ENCODE data around the gene SETSIP. TPM values are rescaled to one million over a fixed set of nuclear protein-coding genes. Genes with fewer than 3 reads are reported as not detected.

Gene SETSIP, protein sequence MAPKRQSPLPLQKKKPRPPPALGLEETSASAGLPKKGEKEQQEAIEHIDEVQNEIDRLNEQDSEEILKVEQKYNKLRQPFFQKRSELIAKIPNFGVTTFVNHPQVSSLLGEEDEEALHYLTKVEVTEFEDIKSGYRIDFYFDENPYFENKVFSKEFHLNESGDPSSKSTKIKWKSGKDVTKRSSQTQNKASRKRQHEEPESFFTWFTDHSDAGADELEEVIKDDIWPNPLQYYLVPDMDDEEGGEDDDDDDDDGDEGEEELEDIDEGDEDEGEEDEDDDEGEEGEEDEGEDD
- total RNA-seq (not detected in 2 replicates), polyA plus RNA-seq (not detected in 2 replicates)

DNA sequence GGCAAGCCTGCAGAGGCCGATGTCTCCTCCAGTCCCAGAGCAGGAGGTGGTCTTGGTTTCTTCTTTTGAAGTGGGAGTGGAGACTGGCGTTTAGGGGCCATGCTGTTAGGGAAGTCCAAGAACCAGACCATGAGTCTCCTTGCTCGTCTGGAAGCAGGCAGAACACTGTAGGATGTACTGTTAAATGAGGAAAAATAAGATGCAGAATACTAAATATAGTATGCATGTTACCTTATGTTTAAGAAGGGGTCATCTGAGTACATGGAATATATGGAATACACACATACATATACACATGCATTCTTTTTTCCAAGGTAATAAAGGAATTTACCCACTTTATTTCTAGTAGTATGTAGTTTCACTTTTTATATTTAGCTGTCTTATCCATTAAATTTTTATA lies at the start of gene SETSIP:
TSS of gene SETSIP (minus strand) at position 101 of the 400 bp plus-strand sequence. CDS start at position 101, 0 bp downstream.
- H3K36me3 ChIP-seq (replicated peaks; ENCODE audit: insufficient read depth, low read depth), result no peaks in the 10 kb centered on the region
- no peak within 1 kb of the TSS for H3K4me3 ChIP-seq
- no peaks in the 10 kb centered on the region for H3K9me3 ChIP-seq (ENCODE audit: low read depth)
- no peaks in the 10 kb centered on the region for H4K20me1 ChIP-seq (ENCODE audit: insufficient read depth, poor library complexity, severe bottlenecking)
- WGBS (ENCODE audit: low lambda C conversion rate, missing lambda C conversion rate), result 82% methylated on average over 3 of the region's 3 CpGs
- no peak for TF ChIP-seq EZH2 (IDR thresholded peaks at IDR 0.05; ENCODE audit: borderline replicate concordance)
- TF ChIP-seq EZH2phosphoT487 (IDR thresholded peaks at IDR 0.05; ENCODE audit: low read depth, severe bottlenecking, unreplicated experiment), result no peak
- TF ChIP-seq, protein P1, sequence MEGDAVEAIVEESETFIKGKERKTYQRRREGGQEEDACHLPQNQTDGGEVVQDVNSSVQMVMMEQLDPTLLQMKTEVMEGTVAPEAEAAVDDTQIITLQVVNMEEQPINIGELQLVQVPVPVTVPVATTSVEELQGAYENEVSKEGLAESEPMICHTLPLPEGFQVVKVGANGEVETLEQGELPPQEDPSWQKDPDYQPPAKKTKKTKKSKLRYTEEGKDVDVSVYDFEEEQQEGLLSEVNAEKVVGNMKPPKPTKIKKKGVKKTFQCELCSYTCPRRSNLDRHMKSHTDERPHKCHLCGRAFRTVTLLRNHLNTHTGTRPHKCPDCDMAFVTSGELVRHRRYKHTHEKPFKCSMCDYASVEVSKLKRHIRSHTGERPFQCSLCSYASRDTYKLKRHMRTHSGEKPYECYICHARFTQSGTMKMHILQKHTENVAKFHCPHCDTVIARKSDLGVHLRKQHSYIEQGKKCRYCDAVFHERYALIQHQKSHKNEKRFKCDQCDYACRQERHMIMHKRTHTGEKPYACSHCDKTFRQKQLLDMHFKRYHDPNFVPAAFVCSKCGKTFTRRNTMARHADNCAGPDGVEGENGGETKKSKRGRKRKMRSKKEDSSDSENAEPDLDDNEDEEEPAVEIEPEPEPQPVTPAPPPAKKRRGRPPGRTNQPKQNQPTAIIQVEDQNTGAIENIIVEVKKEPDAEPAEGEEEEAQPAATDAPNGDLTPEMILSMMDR (IDR thresholded peaks at IDR 0.05; ENCODE audit: poor library complexity), result no peak
- H3K27me3 ChIP-seq, result no peaks in the 10 kb centered on the region
- peaks cover 2% of the 10 kb centered on the region for H3K4me1 ChIP-seq (ENCODE audit: insufficient read depth)
- DNase-seq (ENCODE audit: low spot score), result no peak
- no peak within 1 kb of the TSS for H2AFZ ChIP-seq
- no peaks in the 10 kb centered on the region for H3K9me2 ChIP-seq (replicated peaks; ENCODE audit: insufficient read depth)
- H3K4me2 ChIP-seq, result no peak within 1 kb of the TSS
- no peak within 1 kb of the TSS for H3K27ac ChIP-seq
- no peaks in the 10 kb centered on the region for H3K79me2 ChIP-seq

DNA sequence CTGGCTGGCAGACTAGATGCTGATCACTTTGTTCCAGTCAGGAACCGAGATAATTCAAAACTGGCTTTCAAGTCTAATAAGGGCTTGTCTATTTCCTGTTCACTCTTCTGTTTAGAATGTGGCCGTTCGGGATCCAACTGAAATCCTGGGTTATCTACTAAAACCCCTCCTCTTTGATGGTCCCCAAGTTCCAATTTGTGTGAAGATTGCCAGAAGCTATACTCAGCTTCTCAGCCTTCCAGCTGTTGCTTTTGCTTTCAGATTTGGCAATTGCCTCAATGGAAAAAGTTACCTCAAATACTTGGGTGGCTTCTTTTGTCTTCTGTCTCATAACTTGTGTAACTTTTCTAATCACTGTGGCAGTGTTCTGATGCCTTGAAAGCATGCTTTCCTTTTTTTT lies 48.7 kb upstream of the SETSIP start:
- no peak overlapping the region for H2AFZ ChIP-seq
- H3K9me3 ChIP-seq (ENCODE audit: low read depth), result no peaks in the 10 kb centered on the region
- no peaks in the 10 kb centered on the region for H3K36me3 ChIP-seq (replicated peaks; ENCODE audit: insufficient read depth, low read depth)
- no peak overlapping the region for H3K27ac ChIP-seq
- 74% methylated on average over 3 of the region's 3 CpGs for WGBS (ENCODE audit: low lambda C conversion rate, missing lambda C conversion rate)
- H3K4me1 ChIP-seq (ENCODE audit: insufficient read depth), result no peaks in the 10 kb centered on the region
- no peaks in the 10 kb centered on the region for H3K9me2 ChIP-seq (replicated peaks; ENCODE audit: insufficient read depth)
- no peaks in the 10 kb centered on the region for H3K27me3 ChIP-seq
- H3K4me2 ChIP-seq, result no peak overlapping the region
- H3K79me2 ChIP-seq, result no peaks in the 10 kb centered on the region
- TF ChIP-seq EZH2 (IDR thresholded peaks at IDR 0.05; ENCODE audit: borderline replicate concordance), result no peak
- TF ChIP-seq, protein P1 (IDR thresholded peaks at IDR 0.05; ENCODE audit: poor library complexity), result no peak
- no peaks in the 10 kb centered on the region for H4K20me1 ChIP-seq (ENCODE audit: insufficient read depth, poor library complexity, severe bottlenecking)
- DNase-seq (ENCODE audit: low spot score), result no peak
- no peak overlapping the region for H3K4me3 ChIP-seq

DNA sequence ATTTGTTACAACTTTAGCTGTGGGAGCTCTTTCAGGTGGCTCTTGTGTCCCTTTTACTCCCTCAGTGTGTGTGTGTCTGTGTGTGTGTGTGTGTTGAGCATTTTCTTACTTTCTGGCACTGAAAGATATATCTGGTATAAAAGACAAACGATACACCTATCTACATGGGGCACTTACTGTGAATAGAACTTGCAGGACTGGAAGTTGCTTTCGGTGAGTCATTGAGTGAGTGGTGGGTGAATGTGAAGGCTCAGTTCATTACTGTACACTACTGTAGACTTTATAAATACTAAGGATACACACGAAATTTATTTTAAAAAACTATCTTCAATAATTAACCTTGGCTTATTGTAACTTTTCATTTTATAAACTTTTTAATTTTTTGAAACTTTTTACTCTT lies 43.6 kb upstream of the SETSIP start:
- no peaks in the 10 kb centered on the region for H4K20me1 ChIP-seq (ENCODE audit: insufficient read depth, poor library complexity, severe bottlenecking)
- H3K4me2 ChIP-seq, result no peak overlapping the region
- no peaks in the 10 kb centered on the region for H3K4me1 ChIP-seq (ENCODE audit: insufficient read depth)
- no peaks in the 10 kb centered on the region for H3K9me2 ChIP-seq (replicated peaks; ENCODE audit: insufficient read depth)
- no peaks in the 10 kb centered on the region for H3K36me3 ChIP-seq (replicated peaks; ENCODE audit: insufficient read depth, low read depth)
- no peaks in the 10 kb centered on the region for H3K27me3 ChIP-seq
- H2AFZ ChIP-seq, result no peak overlapping the region
- no peaks in the 10 kb centered on the region for H3K79me2 ChIP-seq
- TF ChIP-seq, protein P1 (IDR thresholded peaks at IDR 0.05; ENCODE audit: poor library complexity), result no peak
- TF ChIP-seq EZH2 (IDR thresholded peaks at IDR 0.05; ENCODE audit: borderline replicate concordance), result no peak
- TF ChIP-seq EZH2phosphoT487 (IDR thresholded peaks at IDR 0.05; ENCODE audit: low read depth, severe bottlenecking, unreplicated experiment), result no peak
- no peak overlapping the region for H3K4me3 ChIP-seq
- WGBS (ENCODE audit: low lambda C conversion rate, missing lambda C conversion rate), result 74% methylated on average over 3 of the region's 3 CpGs
- H3K27ac ChIP-seq, result no peak overlapping the region
- no peak for DNase-seq (ENCODE audit: low spot score)
- H3K9me3 ChIP-seq (ENCODE audit: low read depth), result no peaks in the 10 kb centered on the region
